IMR-90 (cell line): ENCODE results near the gene UPK1A. TPM values are rescaled to one million over a fixed set of nuclear protein-coding genes. Genes with fewer than 3 reads are reported as not detected.

Source experiments
- ATAC-seq: fragments of 200-7000 bp; cut with Tn5 transposase; 2 replicates; pipeline ENCODE4 v1.9.1; 2020; ENCODE audit warnings: low read depth, mild to moderate bottlenecking, moderate library complexity
- BruUV-seq: library from RNA; stranded (reverse); fragments of 400-500 nt; replicated peaks from 2 replicates; lab custom pipeline; 2021; lab: Mats Ljungman, UMichigan
- CTCF ChIA-PET: fragments of 300-600 bp; formaldehyde crosslinking; extraction: SDS; loops from one replicate; lab custom pipeline; 2021; ENCODE audit warnings: antibody characterized with exemption; lab: Yijun Ruan, JAX
- POLR2A ChIA-PET: fragments of 300-600 bp; sonication (Branson Sonifier 250); formaldehyde crosslinking; loops from one replicate; lab custom pipeline; 2022; ENCODE audit warnings: antibody characterized with exemption; ENCODE audit not compliant: unreplicated experiment; lab: Charles Lee
- DNase-seq: peaks from one replicate; pipeline ENCODE4 v3.0.0; 2013
- H2AFZ ChIP-seq: replicated peaks from 2 replicates; pipeline ENCODE3; 2013; ENCODE audit warnings: low read length, mild to moderate bottlenecking; ENCODE audit not compliant: poor library complexity
- H2AK5ac ChIP-seq: 2 replicates; pipeline ENCODE4 v1.6.1; 2013; ENCODE audit warnings: low read depth, low read length, inconsistent platforms
- H2AK9ac ChIP-seq: replicated peaks from 2 replicates; pipeline ENCODE3; 2013; ENCODE audit warnings: mild to moderate bottlenecking, low read depth, low read length, moderate library complexity; ENCODE audit not compliant: poor library complexity
- H2BK120ac ChIP-seq: 2 replicates; pipeline ENCODE4 v1.6.1; 2013; ENCODE audit warnings: low read depth, low read length, inconsistent platforms
- H2BK15ac ChIP-seq: 3 replicates; pipeline ENCODE4 v1.6.1; 2013; ENCODE audit warnings: low read depth, low read length, inconsistent platforms
- H2BK20ac ChIP-seq: 2 replicates; pipeline ENCODE4 v1.6.1; 2013; ENCODE audit warnings: low read depth, mild to moderate bottlenecking, inconsistent platforms, low read length, moderate library complexity
- H2BK5ac ChIP-seq: 2 replicates; pipeline ENCODE4 v1.6.1; 2013; ENCODE audit warnings: mild to moderate bottlenecking, low read depth, low read length, inconsistent platforms; ENCODE audit not compliant: poor library complexity, severe bottlenecking
- H3K14ac ChIP-seq: replicated peaks from 2 replicates; pipeline ENCODE4 v1.6.1; 2013; ENCODE audit warnings: low read depth, low read length, inconsistent platforms
- H3K18ac ChIP-seq: 2 replicates; pipeline ENCODE4 v1.6.1; 2013; ENCODE audit warnings: low read depth, low read length, control low read depth
- H3K23ac ChIP-seq: 2 replicates; pipeline ENCODE4 v1.6.1; 2013; ENCODE audit warnings: low read depth, low read length, inconsistent platforms
- H3K27ac ChIP-seq: 2 replicates; pipeline ENCODE4 v1.5.1; 2013; ENCODE audit warnings: mild to moderate bottlenecking, control low read depth, low read length; ENCODE audit not compliant: insufficient read depth
- H3K27me3 ChIP-seq: 2 replicates; pipeline ENCODE4 v1.6.1; 2013; ENCODE audit warnings: low read length; ENCODE audit not compliant: control insufficient read depth, insufficient read depth
- H3K36me3 ChIP-seq: 2 replicates; pipeline ENCODE4 v1.6.1; 2013; ENCODE audit warnings: low read length, mixed read lengths; ENCODE audit not compliant: control insufficient read depth, insufficient read depth
- H3K4ac ChIP-seq: 2 replicates; pipeline ENCODE4 v1.6.1; 2013; ENCODE audit warnings: low read depth, low read length, inconsistent platforms
- H3K4me1 ChIP-seq: 2 replicates; pipeline ENCODE4 v1.6.1; 2013; ENCODE audit warnings: low read length, mixed read lengths; ENCODE audit not compliant: control insufficient read depth, insufficient read depth
- H3K4me2 ChIP-seq: 2 replicates; pipeline ENCODE4 v1.6.1; 2013; ENCODE audit warnings: low read depth, mild to moderate bottlenecking, control low read depth, low read length, moderate library complexity
- H3K4me3 ChIP-seq: 2 replicates; pipeline ENCODE4 v1.5.1; 2013; ENCODE audit warnings: low read depth, mild to moderate bottlenecking, control low read depth, low read length, moderate library complexity; ENCODE audit not compliant: insufficient read depth
- H3K56ac ChIP-seq: 2 replicates; pipeline ENCODE4 v1.6.1; 2013; ENCODE audit warnings: low read length, inconsistent platforms; ENCODE audit not compliant: insufficient read depth; ENCODE audit errors: extremely low read depth
- H3K79me1 ChIP-seq, 2 experiments: 2 replicates each; pipeline ENCODE4 v1.6.1; 2013; ENCODE audit warnings: low read length in 2 of 2, inconsistent platforms in 1 of 2, low read depth in 1 of 2
- H3K9ac ChIP-seq: 2 replicates; pipeline ENCODE4 v1.6.1; 2013; ENCODE audit warnings: low read depth, low read length, control low read depth
- H3K9me1 ChIP-seq: 2 replicates; pipeline ENCODE4 v1.6.1; 2013; ENCODE audit warnings: low read length, inconsistent platforms; ENCODE audit not compliant: insufficient read depth
- H3K9me3 ChIP-seq: 2 replicates; pipeline ENCODE4 v1.6.1; 2013; ENCODE audit warnings: low read length; ENCODE audit not compliant: control insufficient read depth, insufficient read depth
- H4K20me1 ChIP-seq: 2 replicates; pipeline ENCODE4 v1.6.1; 2013; ENCODE audit warnings: low read length, inconsistent platforms; ENCODE audit not compliant: insufficient read depth
- H4K5ac ChIP-seq: 2 replicates; pipeline ENCODE4 v1.6.1; 2013; ENCODE audit warnings: mild to moderate bottlenecking, low read depth, low read length, control low read depth
- H4K8ac ChIP-seq, 2 experiments: 2 replicates each; pipeline ENCODE4 v1.6.1; 2013; ENCODE audit warnings: low read depth in 2 of 2, low read length in 2 of 2, control low read depth in 1 of 2, inconsistent platforms in 1 of 2
- H4K91ac ChIP-seq: 2 replicates; pipeline ENCODE4 v1.6.1; 2013; ENCODE audit warnings: low read depth, low read length, inconsistent platforms; ENCODE audit not compliant: insufficient read depth
- BHLHE40 ChIP-seq: fragments of 150-350 bp; IDR thresholded peaks from 2 replicates; pipeline ENCODE4 v1.6.1; 2016; ENCODE audit warnings: mild to moderate bottlenecking, low read depth, low read length
- CEBPB ChIP-seq: IDR thresholded peaks from 2 replicates; pipeline ENCODE4 v1.6.1; 2012; ENCODE audit warnings: low read depth, low read length, improper control_type of control experiment
- CHD1 ChIP-seq: IDR thresholded peaks from 2 replicates; pipeline ENCODE4 v1.6.1; 2012; ENCODE audit warnings: low read depth, low read length, improper control_type of control experiment
- FOS ChIP-seq: fragments of 150-350 bp; IDR thresholded peaks from 2 replicates; pipeline ENCODE4 v1.6.1; 2016; ENCODE audit warnings: low read depth, low read length
- MAFK ChIP-seq: IDR thresholded peaks from 2 replicates; pipeline ENCODE4 v1.6.1; 2012; ENCODE audit warnings: low read depth, low read length, improper control_type of control experiment
- MAZ ChIP-seq: IDR thresholded peaks from 2 replicates; pipeline ENCODE4 v1.6.1; 2012; ENCODE audit warnings: low read depth, mild to moderate bottlenecking, low read length, improper control_type of control experiment, moderate library complexity, borderline replicate concordance
- MXI1 ChIP-seq: IDR thresholded peaks from 2 replicates; pipeline ENCODE4 v1.6.1; 2012; ENCODE audit warnings: low read depth, mild to moderate bottlenecking, low read length, moderate library complexity, borderline replicate concordance
- NFE2L2 ChIP-seq: fragments of 150-350 bp; IDR thresholded peaks from 2 replicates; pipeline ENCODE4 v1.6.1; 2016; ENCODE audit warnings: low read depth, mild to moderate bottlenecking, low read length
- POLR2A ChIP-seq: IDR thresholded peaks from 2 replicates; pipeline ENCODE4 v1.6.1; 2012; ENCODE audit warnings: mild to moderate bottlenecking, low read depth, low read length
- RAD21 ChIP-seq: IDR thresholded peaks from 2 replicates; pipeline ENCODE4 v1.6.1; 2012; ENCODE audit warnings: low read length, improper control_type of control experiment
- RCOR1 ChIP-seq: IDR thresholded peaks from 2 replicates; pipeline ENCODE4 v1.6.1; 2012; ENCODE audit warnings: mild to moderate bottlenecking, low read length, improper control_type of control experiment; ENCODE audit not compliant: insufficient replicate concordance
- RFX5 ChIP-seq: IDR thresholded peaks from 2 replicates; pipeline ENCODE4 v1.8.0; 2012; ENCODE audit warnings: low read depth, mild to moderate bottlenecking, low read length, moderate library complexity
- SMC3 ChIP-seq: fragments of 150-350 bp; IDR thresholded peaks from 2 replicates; pipeline ENCODE4 v1.6.1; 2016; ENCODE audit warnings: low read depth, mild to moderate bottlenecking, antibody characterized with exemption, low read length, moderate library complexity
- USF2 ChIP-seq: fragments of 150-350 bp; IDR thresholded peaks from 2 replicates; pipeline ENCODE4 v1.6.1; 2017; ENCODE audit warnings: mild to moderate bottlenecking, antibody characterized with exemption, low read length, low read depth
- WGBS, 2 experiments: methylation state at CpG; one replicate each; pipeline versions ENCODE4 v1.1.5 to v1.1.7; 2013; ENCODE audit warnings: missing lambda C conversion rate in 2 of 2; ENCODE audit not compliant: insufficient read length in 1 of 2; ENCODE audit errors: extremely low coverage in 2 of 2; 5-methylcytosine and 5-hydroxymethylcytosine counted together
- dilution Hi-C: fragments of 300-500 bp; cut with HindIII; formaldehyde crosslinking; loops from one replicate; pipeline ENCODE4 v1.14.3; 2018; ENCODE audit warnings: low sequenced_read_pairs; ENCODE audit not compliant: unreplicated experiment
- in situ Hi-C: fragments of 300-500 bp; cut with MboI; formaldehyde crosslinking; loops from 3 replicates; pipeline ENCODE4 v1.14.3; 2019; ENCODE audit warnings: low sequenced_read_pairs, inconsistent platforms, mixed read lengths
- intact Hi-C: fragments of 100-400 bp; cut with micrococcal nuclease; formaldehyde crosslinking; loops from 2 replicates; pipeline ENCODE4 v1.10.0; 2022
- polyA plus RNA-seq, 3 experiments: library from polyadenylated mRNA; depleted of rRNA; stranded (reverse); fragments of >200 nt; gene quantifications; 2 replicates each; pipeline ENCODE4 v1.2.3, GENCODE V29; 2012; ENCODE audit warnings: low replicate concordance in 1 of 3
- total RNA-seq: library from RNA; depleted of rRNA; stranded (reverse); fragments of >200 nt; gene quantifications from 2 replicates; pipeline ENCODE4 v1.2.3, GENCODE V29; 2012
- TF ChIP-seq, protein P1 (sequence below): conservative IDR thresholded peaks from 2 replicates; pipeline ENCODE4 v1.5.1; 2012; ENCODE audit warnings: mild to moderate bottlenecking, low read depth, low read length, improper control_type of control experiment
- TF ChIP-seq, protein P2 (sequence below): fragments of 150-350 bp; IDR thresholded peaks from 2 replicates; pipeline ENCODE4 v1.6.1; 2016; ENCODE audit warnings: low read depth, mild to moderate bottlenecking, low read length, moderate library complexity, borderline replicate concordance

Gene UPK1A
- total and polyA plus RNA-seq, 2 of the 4 experiments (the other 2 are of a cell fraction), result 0.21 TPM; not detected in 1

GRCh38 chr19:35713506-35713850, 47.2 kb downstream of the UPK1A start:
- CTCF ChIA-PET, result no interaction called here
- H3K23ac ChIP-seq, result no peak overlapping the region
- no peaks in the 10 kb centered on the region for H3K9me3 ChIP-seq
- H3K4ac ChIP-seq, result no peak overlapping the region
- no peak overlapping the region for H2AK5ac ChIP-seq
- H3K18ac ChIP-seq, result no peak overlapping the region
- H3K9ac ChIP-seq, result no peak overlapping the region
- in situ Hi-C loops, result no loop called here
- H3K27ac ChIP-seq, result no peak overlapping the region
- H4K8ac ChIP-seq, result no peak overlapping the region
- intact Hi-C loops, result no loop called here
- H4K91ac ChIP-seq, result no peak overlapping the region
- ATAC-seq (no peak), DNase-seq (no peak)
- no peak overlapping the region for H2BK5ac ChIP-seq
- peaks cover 8% of the 10 kb centered on the region for H3K4me1 ChIP-seq
- dilution Hi-C loops, result no loop called here
- no peak for TF ChIP-seq MXI1
- TF ChIP-seq RAD21, result no peak
- TF ChIP-seq MAFK, result no peak
- TF ChIP-seq RFX5, result no peak
- no peak for TF ChIP-seq USF2
- no peak for TF ChIP-seq FOS
- no peak for TF ChIP-seq CEBPB
- TF ChIP-seq, protein P1, sequence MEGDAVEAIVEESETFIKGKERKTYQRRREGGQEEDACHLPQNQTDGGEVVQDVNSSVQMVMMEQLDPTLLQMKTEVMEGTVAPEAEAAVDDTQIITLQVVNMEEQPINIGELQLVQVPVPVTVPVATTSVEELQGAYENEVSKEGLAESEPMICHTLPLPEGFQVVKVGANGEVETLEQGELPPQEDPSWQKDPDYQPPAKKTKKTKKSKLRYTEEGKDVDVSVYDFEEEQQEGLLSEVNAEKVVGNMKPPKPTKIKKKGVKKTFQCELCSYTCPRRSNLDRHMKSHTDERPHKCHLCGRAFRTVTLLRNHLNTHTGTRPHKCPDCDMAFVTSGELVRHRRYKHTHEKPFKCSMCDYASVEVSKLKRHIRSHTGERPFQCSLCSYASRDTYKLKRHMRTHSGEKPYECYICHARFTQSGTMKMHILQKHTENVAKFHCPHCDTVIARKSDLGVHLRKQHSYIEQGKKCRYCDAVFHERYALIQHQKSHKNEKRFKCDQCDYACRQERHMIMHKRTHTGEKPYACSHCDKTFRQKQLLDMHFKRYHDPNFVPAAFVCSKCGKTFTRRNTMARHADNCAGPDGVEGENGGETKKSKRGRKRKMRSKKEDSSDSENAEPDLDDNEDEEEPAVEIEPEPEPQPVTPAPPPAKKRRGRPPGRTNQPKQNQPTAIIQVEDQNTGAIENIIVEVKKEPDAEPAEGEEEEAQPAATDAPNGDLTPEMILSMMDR, result no peak
- no peak for TF ChIP-seq RCOR1
- no peak for TF ChIP-seq SMC3
- TF ChIP-seq, protein P2, sequence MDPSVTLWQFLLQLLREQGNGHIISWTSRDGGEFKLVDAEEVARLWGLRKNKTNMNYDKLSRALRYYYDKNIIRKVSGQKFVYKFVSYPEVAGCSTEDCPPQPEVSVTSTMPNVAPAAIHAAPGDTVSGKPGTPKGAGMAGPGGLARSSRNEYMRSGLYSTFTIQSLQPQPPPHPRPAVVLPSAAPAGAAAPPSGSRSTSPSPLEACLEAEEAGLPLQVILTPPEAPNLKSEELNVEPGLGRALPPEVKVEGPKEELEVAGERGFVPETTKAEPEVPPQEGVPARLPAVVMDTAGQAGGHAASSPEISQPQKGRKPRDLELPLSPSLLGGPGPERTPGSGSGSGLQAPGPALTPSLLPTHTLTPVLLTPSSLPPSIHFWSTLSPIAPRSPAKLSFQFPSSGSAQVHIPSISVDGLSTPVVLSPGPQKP, result no peak
- TF ChIP-seq POLR2A, result no peak
- no peak for TF ChIP-seq MAZ
- TF ChIP-seq BHLHE40, result no peak
- TF ChIP-seq CHD1, result no peak
- no peak for TF ChIP-seq NFE2L2
- no peak overlapping the region for H2AK9ac ChIP-seq
- H3K36me3 ChIP-seq, result no peaks in the 10 kb centered on the region
- no peaks in the 10 kb centered on the region for H3K9me1 ChIP-seq
- no peak overlapping the region for H2BK20ac ChIP-seq
- no peak overlapping the region for H2BK120ac ChIP-seq
- no peak overlapping the region for H2BK15ac ChIP-seq
- POLR2A ChIA-PET, result no interaction called here
- no peak overlapping the region for H2AFZ ChIP-seq
- no peak overlapping the region for H3K14ac ChIP-seq
- no peak overlapping the region for H4K5ac ChIP-seq
- peaks cover 0 to 13% of the 10 kb centered on the region in 2 experiments; a peak in 2 of 4 replicates for H3K79me1 ChIP-seq
- H4K20me1 ChIP-seq, result peaks cover 2% of the 10 kb centered on the region; the same call in 1 of the 2 replicates
- H3K56ac ChIP-seq, result no peak overlapping the region
- no peaks in the 10 kb centered on the region for H3K27me3 ChIP-seq
- no CpG with 5 or more reads among the region's 2 CpGs for WGBS, 2 experiments
- H3K4me3 ChIP-seq, result no peak overlapping the region
- no peak overlapping the region for H3K4me2 ChIP-seq
- BruUV-seq, result no TSS peak
